ENCODE data around the gene SPTBN5.

The SPTBN5 gene

GRCh38 chr15:41893422-41894250 lies at the start of gene SPTBN5:
SPTBN5 (minus strand) TSS chr15:41894053; CDS start chr15:41893497, 556 bp downstream.
- in situ Hi-C loops (cut with HindIII; ENCODE audit: low sequenced_read_pairs): loop anchor here (5.0 kb wide), 1 partner anchor 79 kb away; the partner anchor contains the start of gene EHD4

GRCh38 chr15:41942886-41943285 lies 49.0 kb upstream of the SPTBN5 start:
- in situ Hi-C loops (cut with HindIII; ENCODE audit: low sequenced_read_pairs): no loop called here

GRCh38 chr15:41941644-41942415 lies 48.0 kb upstream of the SPTBN5 start:
- in situ Hi-C loops (cut with HindIII; ENCODE audit: low sequenced_read_pairs): no loop called here

- in situ Hi-C loops (cut with HindIII; ENCODE audit: low sequenced_read_pairs): no loop called here
Measured at GRCh38 chr15:41940441-41940857, 46.6 kb upstream of the SPTBN5 start.

GRCh38 chr15:41939986-41940385 lies 46.1 kb upstream of the SPTBN5 start:
- in situ Hi-C loops (cut with HindIII; ENCODE audit: low sequenced_read_pairs): no loop called here

GRCh38 chr15:41937568-41937923 lies 43.7 kb upstream of the SPTBN5 start:
- in situ Hi-C loops (cut with HindIII; ENCODE audit: low sequenced_read_pairs): no loop called here

GRCh38 chr15:41936649-41937567 lies 43.1 kb upstream of the SPTBN5 start:
- in situ Hi-C loops (cut with HindIII; ENCODE audit: low sequenced_read_pairs): no loop called here

- in situ Hi-C loops (cut with HindIII; ENCODE audit: low sequenced_read_pairs): no loop called here
Measured at GRCh38 chr15:41936155-41936554, 42.3 kb upstream of the SPTBN5 start.

GRCh38 chr15:41935566-41936020 lies 41.7 kb upstream of the SPTBN5 start:
- in situ Hi-C loops (cut with HindIII; ENCODE audit: low sequenced_read_pairs): no loop called here

GRCh38 chr15:41934843-41935242 lies 41.0 kb upstream of the SPTBN5 start:
- in situ Hi-C loops (cut with HindIII; ENCODE audit: low sequenced_read_pairs): no loop called here

GRCh38 chr15:41933771-41934170 lies 39.9 kb upstream of the SPTBN5 start:
- in situ Hi-C loops (cut with HindIII; ENCODE audit: low sequenced_read_pairs): no loop called here

- in situ Hi-C loops (cut with HindIII; ENCODE audit: low sequenced_read_pairs): no loop called here
Measured at GRCh38 chr15:41933326-41933725, 39.5 kb upstream of the SPTBN5 start.

GRCh38 chr15:41932511-41933289 lies 38.8 kb upstream of the SPTBN5 start:
- in situ Hi-C loops (cut with HindIII; ENCODE audit: low sequenced_read_pairs): no loop called here

GRCh38 chr15:41932101-41932500 lies 38.2 kb upstream of the SPTBN5 start:
- in situ Hi-C loops (cut with HindIII; ENCODE audit: low sequenced_read_pairs): no loop called here

GRCh38 chr15:41930867-41931222 lies 37.0 kb upstream of the SPTBN5 start:
- in situ Hi-C loops (cut with HindIII; ENCODE audit: low sequenced_read_pairs): no loop called here

- in situ Hi-C loops (cut with HindIII; ENCODE audit: low sequenced_read_pairs): no loop called here
Measured at GRCh38 chr15:41930221-41930866, 36.5 kb upstream of the SPTBN5 start.

- in situ Hi-C loops (cut with HindIII; ENCODE audit: low sequenced_read_pairs): no loop called here
Measured at GRCh38 chr15:41928637-41929620, 35.1 kb upstream of the SPTBN5 start.

GRCh38 chr15:41928100-41928499 lies 34.2 kb upstream of the SPTBN5 start:
- in situ Hi-C loops (cut with HindIII; ENCODE audit: low sequenced_read_pairs): no loop called here
